ENCODE data around the gene KRT6C. TPM values are rescaled to one million over a fixed set of nuclear protein-coding genes. Genes with fewer than 3 reads are reported as not detected.
"Not testable (repeated sequence)": the region's sequence is repeated elsewhere in the genome, so short reads cannot be mapped to it uniquely, and the experiment has no call there.

KRT6C gene
- total RNA-seq, 4 donors from 2014 or later = 23.9 TPM; not detected in 3

DNA sequence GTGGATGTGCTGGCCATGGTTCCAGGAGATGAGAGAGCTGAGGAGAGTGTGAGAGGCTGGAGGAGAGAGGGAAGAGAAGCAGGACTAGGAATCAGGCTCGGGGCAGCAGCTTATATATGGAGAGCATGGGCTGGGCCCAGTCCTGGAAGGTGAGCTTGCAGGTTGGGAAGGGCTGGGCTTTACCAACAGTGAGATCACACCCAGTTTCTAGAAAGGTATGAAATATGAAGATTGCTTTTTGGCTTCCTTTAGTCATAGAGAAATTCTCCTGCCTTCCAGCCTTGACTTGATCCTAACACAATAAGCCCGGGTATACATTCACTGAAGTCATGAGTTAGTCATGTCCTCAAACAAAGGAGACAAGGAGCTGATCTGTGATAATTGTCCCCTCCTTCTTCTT lies 19.6 kb upstream of the KRT6C start, which contains the start of gene KRT6A:
KRT6A (minus strand) TSS at position 86 of the 400 bp plus-strand sequence; CDS start at position 17, 69 bp downstream.
- Histone ChIP-seq H3K4me1 (peaks cover 0 to 6% (median 0%) of the 10 kb centered on the region in 4 donors), H3K9me3 (no peaks in the 10 kb centered on the region), H3K4me3 (no peak within 1 kb of the TSS), H3K27me3 (no peaks in the 10 kb centered on the region), H3K36me3 (no peaks in the 10 kb centered on the region), H3K27ac (no peak within 1 kb of the TSS)
- in situ Hi-C loops (cut with MboI; ENCODE audit: low pct_ligation_motif_present in 1 of 4, low pct_unique_long_range_greater_than_20kb in 1 of 4, low sequenced_read_pairs in 3 of 4) = loop anchor here in 1 of 4 donors (10.0 kb wide), 1 partner anchor 108 kb away; the partner anchor contains the start of gene KRT84
- intact Hi-C loops (cut with DNase I; ENCODE audit: low total_unique reads) = no loop called here
- 75 to 100% methylated on average over 1 to 2 of the region's 2 CpGs for WGBS, 2 donors (ENCODE audit: low coverage in 1 of 2)
- no peak for TF ChIP-seq POLR2AphosphoS5 (IDR thresholded peaks at IDR 0.05)
- DNase-seq = no peak

DNA sequence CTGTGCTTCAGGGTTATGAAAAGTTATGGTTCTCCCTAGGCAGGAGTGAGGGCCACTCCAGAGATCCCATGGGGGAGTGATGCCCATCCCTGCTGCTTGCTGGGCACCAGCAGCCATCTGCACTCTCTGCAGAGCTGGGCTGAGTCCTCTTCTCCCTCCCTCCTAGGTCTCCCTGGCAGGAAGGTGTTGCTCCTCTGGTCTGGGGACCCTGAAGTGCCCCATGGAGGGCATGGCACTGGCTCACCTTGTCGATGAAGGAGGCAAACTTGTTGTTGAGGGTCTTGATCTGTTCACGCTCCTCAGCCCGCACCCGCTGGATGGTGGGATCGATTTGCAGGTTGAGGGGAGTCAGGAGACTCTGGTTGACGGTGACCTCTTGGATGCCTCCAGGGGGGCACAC lies 18.8 kb upstream of the KRT6C start:
- H3K9me3 ChIP-seq; DNase-seq; H3K4me3 ChIP-seq; H3K4me1 ChIP-seq; intact Hi-C loops (cut with DNase I; ENCODE audit: low total_unique reads); H3K27me3 ChIP-seq; H3K36me3 ChIP-seq; H3K27ac ChIP-seq: not testable (repeated sequence)
- 96% methylated on average over 6 of the region's 6 CpGs; no CpG with 5 or more reads in 1 of the 2 donors for WGBS, 2 donors (ENCODE audit: low coverage in 1 of 2)
- in situ Hi-C loops (cut with MboI; ENCODE audit: low pct_ligation_motif_present in 1 of 4, low pct_unique_long_range_greater_than_20kb in 1 of 4, low sequenced_read_pairs in 3 of 4) = loop anchor here in 1 of 4 donors (10.0 kb wide), 1 partner anchor 108 kb away; the partner anchor contains the start of gene KRT84

DNA sequence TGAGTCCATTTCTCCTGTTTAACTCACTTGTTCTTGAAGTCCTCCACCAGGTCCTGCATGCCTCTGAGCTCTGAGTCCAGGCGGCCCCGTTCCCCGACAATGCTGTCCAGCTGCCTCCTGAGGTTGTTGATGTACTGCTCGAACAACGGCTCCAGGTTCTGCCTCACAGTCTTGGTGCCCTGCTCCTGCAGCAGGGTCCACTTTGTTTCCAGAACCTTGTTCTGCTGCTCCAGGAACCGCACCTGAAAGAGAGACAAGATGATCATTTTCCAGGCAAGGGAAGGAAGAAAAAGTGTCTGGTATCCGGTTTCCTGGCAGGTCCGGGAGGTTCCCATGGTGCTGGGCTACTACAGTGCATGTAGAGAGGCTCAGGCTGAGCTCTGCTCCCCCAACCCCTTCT lies 17.9 kb upstream of the KRT6C start:
- H3K27ac ChIP-seq; DNase-seq; H3K9me3 ChIP-seq; H3K4me3 ChIP-seq; H3K36me3 ChIP-seq; H3K27me3 ChIP-seq; intact Hi-C loops (cut with DNase I; ENCODE audit: low total_unique reads); H3K4me1 ChIP-seq: not testable (repeated sequence)
- 80 to 82% methylated on average over 1 to 8 of the region's 8 CpGs for WGBS, 2 donors (ENCODE audit: low coverage in 1 of 2)
- in situ Hi-C loops (cut with MboI; ENCODE audit: low pct_ligation_motif_present in 1 of 4, low pct_unique_long_range_greater_than_20kb in 1 of 4, low sequenced_read_pairs in 3 of 4) = loop anchor here in 1 of 4 donors (10.0 kb wide), 1 partner anchor 107 kb away; the partner anchor contains the start of gene KRT84

DNA sequence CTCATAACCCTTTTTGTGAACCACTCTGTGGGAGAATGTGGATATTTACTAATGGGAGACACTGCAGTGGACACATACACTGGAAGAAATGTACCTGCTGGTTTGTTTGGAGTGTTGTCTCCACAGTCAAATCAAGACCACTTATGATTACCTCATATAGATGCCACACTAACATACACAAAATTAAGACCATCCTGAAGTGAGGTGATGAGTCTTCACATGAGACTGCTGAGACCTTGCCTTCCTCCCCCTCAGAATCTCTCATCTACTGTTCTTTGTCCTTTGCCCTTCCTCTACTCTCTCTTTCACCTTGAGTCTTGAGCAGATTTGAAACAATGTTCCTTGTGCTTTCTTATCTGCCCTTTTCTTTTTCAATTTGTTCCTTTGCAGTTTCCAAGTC lies 15.1 kb upstream of the KRT6C start:
- TF ChIP-seq POLR2AphosphoS5 (IDR thresholded peaks at IDR 0.05) (no peak), EP300 (IDR thresholded peaks at IDR 0.05; ENCODE audit: low read depth) (no peak), CTCF (IDR thresholded peaks at IDR 0.05) (no peak), POLR2A (IDR thresholded peaks at IDR 0.05) (no peak)
- Histone ChIP-seq H3K9me3 (no peaks in the 10 kb centered on the region), H3K27me3 (peaks cover 9% of the 10 kb centered on the region), H3K27ac (no peak overlapping the region), H3K4me1 (no peaks in the 10 kb centered on the region), H3K36me3 (no peaks in the 10 kb centered on the region), H3K4me3 (no peak overlapping the region)
- in situ Hi-C loops (cut with MboI; ENCODE audit: low pct_ligation_motif_present in 1 of 4, low pct_unique_long_range_greater_than_20kb in 1 of 4, low sequenced_read_pairs in 3 of 4) = no loop called here
- intact Hi-C loops (cut with DNase I; ENCODE audit: low total_unique reads) = no loop called here
- no peak for DNase-seq

DNA sequence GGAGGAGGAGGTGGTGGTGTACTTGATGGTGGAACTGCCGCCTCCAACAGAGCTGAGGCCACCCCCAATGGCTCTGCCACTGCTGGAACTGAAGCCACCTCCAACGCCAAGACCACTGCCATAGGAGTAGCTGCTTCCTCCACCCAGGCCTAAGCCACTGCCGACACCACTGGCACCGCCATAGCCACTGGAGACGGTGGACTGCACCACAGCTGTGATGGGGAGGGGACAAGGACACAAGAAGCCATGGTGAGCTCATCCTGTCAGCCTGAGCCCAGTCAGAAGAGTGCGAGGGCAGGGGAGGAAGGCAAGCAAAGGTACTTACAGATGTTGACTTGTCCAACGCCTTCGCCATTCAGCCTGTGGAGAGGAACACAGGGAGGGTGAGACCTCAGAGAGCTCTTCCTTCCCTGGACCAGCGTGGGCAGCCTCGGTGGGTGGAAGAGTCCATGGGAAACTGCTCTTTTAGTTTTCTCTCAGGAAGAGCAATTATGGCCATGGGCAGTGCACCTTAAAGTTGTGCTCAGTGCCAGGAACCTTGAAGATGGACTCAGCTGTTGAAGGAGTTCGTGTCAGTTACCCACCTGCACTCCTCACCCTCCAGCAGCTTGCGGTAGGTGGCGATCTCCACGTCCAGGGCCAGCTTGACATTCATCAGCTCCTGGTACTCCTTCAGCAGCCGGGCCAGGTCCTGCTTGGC lies 14.3 kb upstream of the KRT6C start:
- intact Hi-C loops (cut with DNase I; ENCODE audit: low total_unique reads); H3K9me3 ChIP-seq; in situ Hi-C loops (cut with MboI; ENCODE audit: low pct_ligation_motif_present in 1 of 4, low pct_unique_long_range_greater_than_20kb in 1 of 4, low sequenced_read_pairs in 3 of 4); H3K4me3 ChIP-seq; H3K27ac ChIP-seq; H3K4me1 ChIP-seq; DNase-seq; H3K36me3 ChIP-seq; H3K27me3 ChIP-seq: not testable (repeated sequence)
- WGBS, 2 donors (ENCODE audit: low coverage in 1 of 2) = 71% methylated on average over 6 of the region's 15 CpGs; no CpG with 5 or more reads in 1 of the 2 donors

DNA sequence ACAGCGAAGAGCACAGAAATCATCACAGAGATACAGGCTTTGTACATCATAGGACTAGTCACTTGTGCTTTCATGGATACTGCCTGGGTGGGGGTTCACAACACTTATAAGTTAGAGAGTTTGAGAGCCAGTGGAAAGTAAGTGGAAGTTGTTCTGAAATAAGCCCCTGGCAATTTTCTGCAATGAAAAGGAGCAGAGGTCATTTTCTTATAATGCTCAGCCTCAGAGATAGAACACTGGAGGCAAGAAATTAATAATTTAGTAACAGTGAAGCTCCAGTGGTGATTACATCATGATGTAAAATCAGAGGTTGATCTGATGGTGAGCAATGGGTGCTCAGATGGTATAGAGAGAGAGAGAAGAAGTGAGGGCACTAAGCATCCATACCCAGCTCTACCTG lies 13.6 kb upstream of the KRT6C start:
- no peak for DNase-seq
- 33 to 98% methylated on average over 1 of the region's 1 CpG for whole genome bisulfite sequencing, 2 donors (ENCODE audit: low coverage in 1 of 2)
- H3K9me3 ChIP-seq = no peaks in the 10 kb centered on the region
- peaks cover 9% of the 10 kb centered on the region for H3K27me3 ChIP-seq
- no peak for TF ChIP-seq CTCF (IDR thresholded peaks at IDR 0.05)
- intact Hi-C loops (cut with DNase I; ENCODE audit: low total_unique reads) (no loop called here), in situ Hi-C loops (cut with MboI; ENCODE audit: low pct_ligation_motif_present in 1 of 4, low pct_unique_long_range_greater_than_20kb in 1 of 4, low sequenced_read_pairs in 3 of 4) (no loop called here)
- H3K36me3 ChIP-seq = no peaks in the 10 kb centered on the region
- H3K4me1 ChIP-seq = no peaks in the 10 kb centered on the region
- H3K27ac ChIP-seq = no peak overlapping the region
- no peak overlapping the region for H3K4me3 ChIP-seq

Data from transverse colon (tissue), 4 donors.